A549 (cell line): ENCODE data around the gene CACNA1C.

Experiments used
- CBX8 ChIP-seq: fragments of 200-600 bp; sonication (generic); IDR thresholded peaks from 2 replicates; pipeline ENCODE4 v1.6.1; 2016
- EHMT2 ChIP-seq: fragments of 200-600 bp; sonication (generic); IDR thresholded peaks from 2 replicates; pipeline ENCODE4 v1.6.1; 2016; ENCODE audit warnings: antibody characterized with exemption, low read depth, mild to moderate bottlenecking, moderate library complexity
- ESRRA ChIP-seq: fragments of 150-350 bp; IDR thresholded peaks from 2 replicates; pipeline ENCODE4 v1.6.1; 2014; ENCODE audit warnings: mild to moderate bottlenecking, low read length, borderline replicate concordance
- JUN ChIP-seq, 2 experiments: fragments of >200 bp; sonication (Bioruptor Twin); formaldehyde crosslinking; IDR thresholded peaks; 2 replicates in 1 of 2; 3 replicates in 1 of 2; pipeline ENCODE4 v1.6.1; 2016 to 2017
- RFX5 ChIP-seq: fragments of 450-650 bp; IDR thresholded peaks from 2 replicates; pipeline ENCODE4 v1.7.1; 2014; ENCODE audit warnings: antibody characterized with exemption, mild to moderate bottlenecking, moderate library complexity
- SMC3 ChIP-seq: fragments of >200 bp; sonication (Bioruptor Twin); formaldehyde crosslinking; IDR thresholded peaks from 3 replicates; pipeline ENCODE4 v1.6.1; 2018; ENCODE audit warnings: inconsistent platforms
- ZNF302 ChIP-seq: fragments of 250-450 bp; sonication (Bioruptor Pico); IDR thresholded peaks from 2 replicates; pipeline ENCODE4 v1.9.0; 2021; ENCODE audit warnings: inconsistent platforms, mild to moderate bottlenecking, moderate library complexity
- TF ChIP-seq, protein P1 (sequence below): fragments of >200 bp; sonication (Bioruptor Twin); formaldehyde crosslinking; IDR thresholded peaks from 3 replicates; pipeline ENCODE4 v1.5.1; 2016
- TF ChIP-seq, protein P2 (sequence below): IDR thresholded peaks from 2 replicates; pipeline ENCODE4 v1.6.1; 2012
- TF ChIP-seq, protein P3 (sequence below): IDR thresholded peaks from 2 replicates; pipeline ENCODE4 v1.6.1; 2012; ENCODE audit warnings: low read depth, borderline replicate concordance
- TF ChIP-seq, protein P4 (sequence below): fragments of 250-450 bp; sonication (Bioruptor Pico); IDR thresholded peaks from 2 replicates; pipeline ENCODE4 v1.5.0; 2021; ENCODE audit warnings: mild to moderate bottlenecking, moderate library complexity, borderline replicate concordance

DNA sequence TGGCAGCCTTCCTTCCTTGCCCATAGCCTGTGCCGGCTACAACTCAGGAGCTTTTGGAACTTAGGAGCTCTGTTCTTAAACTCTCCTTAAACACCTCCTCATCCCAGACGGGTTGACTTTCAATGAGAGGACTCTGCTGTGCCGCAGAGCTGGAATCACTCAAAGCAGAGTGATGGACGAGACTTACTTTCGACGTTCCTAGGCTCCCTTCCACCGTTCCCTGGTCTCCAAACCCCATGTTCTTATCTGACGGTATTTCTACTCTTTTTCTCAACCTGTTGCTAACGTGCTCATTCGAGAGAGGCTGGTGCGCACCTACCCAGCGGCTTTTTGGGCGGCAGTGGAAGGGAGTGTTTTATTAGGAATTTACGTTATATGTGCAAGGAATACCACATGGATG lies 232.7 kb downstream of the CACNA1C start:
- no peak for TF ChIP-seq ZNF302 (CRISPR knock-in tag)
- TF ChIP-seq, protein P1, sequence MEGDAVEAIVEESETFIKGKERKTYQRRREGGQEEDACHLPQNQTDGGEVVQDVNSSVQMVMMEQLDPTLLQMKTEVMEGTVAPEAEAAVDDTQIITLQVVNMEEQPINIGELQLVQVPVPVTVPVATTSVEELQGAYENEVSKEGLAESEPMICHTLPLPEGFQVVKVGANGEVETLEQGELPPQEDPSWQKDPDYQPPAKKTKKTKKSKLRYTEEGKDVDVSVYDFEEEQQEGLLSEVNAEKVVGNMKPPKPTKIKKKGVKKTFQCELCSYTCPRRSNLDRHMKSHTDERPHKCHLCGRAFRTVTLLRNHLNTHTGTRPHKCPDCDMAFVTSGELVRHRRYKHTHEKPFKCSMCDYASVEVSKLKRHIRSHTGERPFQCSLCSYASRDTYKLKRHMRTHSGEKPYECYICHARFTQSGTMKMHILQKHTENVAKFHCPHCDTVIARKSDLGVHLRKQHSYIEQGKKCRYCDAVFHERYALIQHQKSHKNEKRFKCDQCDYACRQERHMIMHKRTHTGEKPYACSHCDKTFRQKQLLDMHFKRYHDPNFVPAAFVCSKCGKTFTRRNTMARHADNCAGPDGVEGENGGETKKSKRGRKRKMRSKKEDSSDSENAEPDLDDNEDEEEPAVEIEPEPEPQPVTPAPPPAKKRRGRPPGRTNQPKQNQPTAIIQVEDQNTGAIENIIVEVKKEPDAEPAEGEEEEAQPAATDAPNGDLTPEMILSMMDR, result no peak
- no peak for TF ChIP-seq SMC3
- no peak for TF ChIP-seq EHMT2
- TF ChIP-seq, protein P2, sequence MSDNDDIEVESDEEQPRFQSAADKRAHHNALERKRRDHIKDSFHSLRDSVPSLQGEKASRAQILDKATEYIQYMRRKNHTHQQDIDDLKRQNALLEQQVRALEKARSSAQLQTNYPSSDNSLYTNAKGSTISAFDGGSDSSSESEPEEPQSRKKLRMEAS, result no peak
- no peak for TF ChIP-seq CBX8
- TF ChIP-seq RFX5, result no peak
- no peak for TF ChIP-seq JUN (IDR thresholded peaks at IDR 0.05)
- TF ChIP-seq, protein P3, sequence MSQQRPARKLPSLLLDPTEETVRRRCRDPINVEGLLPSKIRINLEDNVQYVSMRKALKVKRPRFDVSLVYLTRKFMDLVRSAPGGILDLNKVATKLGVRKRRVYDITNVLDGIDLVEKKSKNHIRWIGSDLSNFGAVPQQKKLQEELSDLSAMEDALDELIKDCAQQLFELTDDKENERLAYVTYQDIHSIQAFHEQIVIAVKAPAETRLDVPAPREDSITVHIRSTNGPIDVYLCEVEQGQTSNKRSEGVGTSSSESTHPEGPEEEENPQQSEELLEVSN, result no peak
- TF ChIP-seq ESRRA, result no peak
- TF ChIP-seq, protein P4, sequence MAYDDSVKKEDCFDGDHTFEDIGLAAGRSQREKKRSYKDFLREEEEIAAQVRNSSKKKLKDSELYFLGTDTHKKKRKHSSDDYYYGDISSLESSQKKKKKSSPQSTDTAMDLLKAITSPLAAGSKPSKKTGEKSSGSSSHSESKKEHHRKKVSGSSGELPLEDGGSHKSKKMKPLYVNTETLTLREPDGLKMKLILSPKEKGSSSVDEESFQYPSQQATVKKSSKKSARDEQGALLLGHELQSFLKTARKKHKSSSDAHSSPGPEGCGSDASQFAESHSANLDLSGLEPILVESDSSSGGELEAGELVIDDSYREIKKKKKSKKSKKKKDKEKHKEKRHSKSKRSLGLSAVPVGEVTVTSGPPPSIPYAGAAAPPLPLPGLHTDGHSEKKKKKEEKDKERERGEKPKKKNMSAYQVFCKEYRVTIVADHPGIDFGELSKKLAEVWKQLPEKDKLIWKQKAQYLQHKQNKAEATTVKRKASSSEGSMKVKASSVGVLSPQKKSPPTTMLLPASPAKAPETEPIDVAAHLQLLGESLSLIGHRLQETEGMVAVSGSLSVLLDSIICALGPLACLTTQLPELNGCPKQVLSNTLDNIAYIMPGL (CRISPR knock-in tag), result no peak
